ENCODE data around the gene TET2.

The TET2 gene

GRCh38 chr4:105318486-105318885 is 171.8 kb downstream of the TET2 start:
- Histone ChIP-seq H3K27me3 (ENCODE audit: low read depth) (no peaks in the 10 kb centered on the region), H3K36me3 (replicated peaks) (no peaks in the 10 kb centered on the region), H3K4me1 (no peaks in the 10 kb centered on the region), H3K4me3 (no peak overlapping the region), H3K9me3 (no peaks in the 10 kb centered on the region)
- no peak for DNase-seq (ENCODE audit: low spot score in 2 of 2)
- in situ Hi-C loops (cut with MboI; ENCODE audit: low sequenced_read_pairs) = no loop called here

GRCh38 chr4:105327222-105327621 is 180.5 kb downstream of the TET2 start:
- H3K27me3 ChIP-seq (ENCODE audit: low read depth) = no peaks in the 10 kb centered on the region
- H3K4me1 ChIP-seq = no peaks in the 10 kb centered on the region; the same call in 1 of the 2 replicates
- no peak for DNase-seq (ENCODE audit: low spot score in 2 of 2)
- no peak overlapping the region for H3K4me3 ChIP-seq
- H3K36me3 ChIP-seq (replicated peaks) = no peaks in the 10 kb centered on the region; the same call in 1 of the 2 replicates
- in situ Hi-C loops (cut with MboI; ENCODE audit: low sequenced_read_pairs) = no loop called here
- no peaks in the 10 kb centered on the region; the same call in 1 of the 2 replicates for H3K9me3 ChIP-seq

GRCh38 chr4:105327956-105328355 is 181.3 kb downstream of the TET2 start:
- H3K27me3 ChIP-seq (ENCODE audit: low read depth) = no peaks in the 10 kb centered on the region

GRCh38 chr4:105329081-105329480 is 182.4 kb downstream of the TET2 start:
- no peak overlapping the region for H3K4me3 ChIP-seq
- no peaks in the 10 kb centered on the region; the same call in 1 of the 2 replicates for H3K9me3 ChIP-seq
- H3K4me1 ChIP-seq = no peaks in the 10 kb centered on the region; the same call in 1 of the 2 replicates
- no peaks in the 10 kb centered on the region for H3K27me3 ChIP-seq (ENCODE audit: low read depth)
- no peaks in the 10 kb centered on the region; the same call in 1 of the 2 replicates for H3K36me3 ChIP-seq (replicated peaks)
- DNase-seq (ENCODE audit: low spot score in 2 of 2) = no peak
- in situ Hi-C loops (cut with MboI; ENCODE audit: low sequenced_read_pairs) = no loop called here

More at GRCh38 chr4:105327956-105328355, 181.3 kb downstream of the TET2 start:
- Histone ChIP-seq H3K36me3 (replicated peaks) (no peaks in the 10 kb centered on the region; the same call in 1 of the 2 replicates), H3K4me1 (no peaks in the 10 kb centered on the region; the same call in 1 of the 2 replicates), H3K4me3 (no peak overlapping the region), H3K9me3 (no peaks in the 10 kb centered on the region; the same call in 1 of the 2 replicates)
- DNase-seq (ENCODE audit: low spot score in 2 of 2) = peak in 1 of 2 experiments; percentile 12
- in situ Hi-C loops (cut with MboI; ENCODE audit: low sequenced_read_pairs) = no loop called here

Measured in HAP-1 (cell line).